ENCODE measurements around the gene EFHC1. TPM values are rescaled to one million over a fixed set of nuclear protein-coding genes. Genes with fewer than 3 reads are reported as not detected.

Gene EFHC1
- total RNA-seq, 1 experiment from 2014 or later, result 24.6 TPM

DNA sequence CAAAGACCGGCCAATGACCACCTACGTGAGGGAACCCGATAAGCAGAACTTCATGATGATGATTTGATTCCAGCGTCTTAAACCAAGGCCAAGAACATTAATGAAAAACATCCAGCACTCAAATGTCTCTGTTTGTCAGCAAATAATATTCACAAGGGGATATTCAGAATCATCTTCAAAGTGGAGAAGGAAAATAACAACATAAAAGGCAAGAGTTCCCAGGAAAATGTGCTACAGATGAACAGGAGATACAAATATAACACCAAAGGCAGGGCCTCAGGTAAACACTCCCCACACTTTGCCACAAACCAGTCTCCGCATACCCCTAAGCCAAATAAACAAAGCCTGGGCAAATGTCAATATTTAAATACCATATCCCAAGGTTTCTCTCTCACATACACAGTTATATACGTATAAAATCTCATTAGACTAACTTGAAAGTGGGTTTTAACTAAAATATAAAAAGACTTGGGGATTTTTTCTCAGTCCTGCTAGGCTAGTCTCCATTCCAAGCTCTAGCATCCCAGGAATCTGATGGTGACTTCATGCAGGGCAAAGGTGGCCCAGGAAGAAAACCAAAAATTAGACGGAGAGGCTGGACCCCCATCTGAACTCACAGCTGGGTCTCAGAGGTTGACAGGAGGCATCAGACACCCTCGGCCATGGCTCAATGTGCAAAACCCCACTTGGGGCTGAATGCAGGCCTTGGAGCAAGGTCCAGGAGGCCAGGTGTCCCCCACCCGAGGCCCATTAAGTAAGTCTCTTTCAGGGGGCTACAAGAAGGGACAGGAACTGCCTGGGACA, 124.7 kb downstream of the EFHC1 start:
- ATAC-seq, result peak; percentile 30; the same call in 1 of the 2 replicates
- TF ChIP-seq, protein P1, sequence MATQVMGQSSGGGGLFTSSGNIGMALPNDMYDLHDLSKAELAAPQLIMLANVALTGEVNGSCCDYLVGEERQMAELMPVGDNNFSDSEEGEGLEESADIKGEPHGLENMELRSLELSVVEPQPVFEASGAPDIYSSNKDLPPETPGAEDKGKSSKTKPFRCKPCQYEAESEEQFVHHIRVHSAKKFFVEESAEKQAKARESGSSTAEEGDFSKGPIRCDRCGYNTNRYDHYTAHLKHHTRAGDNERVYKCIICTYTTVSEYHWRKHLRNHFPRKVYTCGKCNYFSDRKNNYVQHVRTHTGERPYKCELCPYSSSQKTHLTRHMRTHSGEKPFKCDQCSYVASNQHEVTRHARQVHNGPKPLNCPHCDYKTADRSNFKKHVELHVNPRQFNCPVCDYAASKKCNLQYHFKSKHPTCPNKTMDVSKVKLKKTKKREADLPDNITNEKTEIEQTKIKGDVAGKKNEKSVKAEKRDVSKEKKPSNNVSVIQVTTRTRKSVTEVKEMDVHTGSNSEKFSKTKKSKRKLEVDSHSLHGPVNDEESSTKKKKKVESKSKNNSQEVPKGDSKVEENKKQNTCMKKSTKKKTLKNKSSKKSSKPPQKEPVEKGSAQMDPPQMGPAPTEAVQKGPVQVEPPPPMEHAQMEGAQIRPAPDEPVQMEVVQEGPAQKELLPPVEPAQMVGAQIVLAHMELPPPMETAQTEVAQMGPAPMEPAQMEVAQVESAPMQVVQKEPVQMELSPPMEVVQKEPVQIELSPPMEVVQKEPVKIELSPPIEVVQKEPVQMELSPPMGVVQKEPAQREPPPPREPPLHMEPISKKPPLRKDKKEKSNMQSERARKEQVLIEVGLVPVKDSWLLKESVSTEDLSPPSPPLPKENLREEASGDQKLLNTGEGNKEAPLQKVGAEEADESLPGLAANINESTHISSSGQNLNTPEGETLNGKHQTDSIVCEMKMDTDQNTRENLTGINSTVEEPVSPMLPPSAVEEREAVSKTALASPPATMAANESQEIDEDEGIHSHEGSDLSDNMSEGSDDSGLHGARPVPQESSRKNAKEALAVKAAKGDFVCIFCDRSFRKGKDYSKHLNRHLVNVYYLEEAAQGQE (IDR thresholded peaks at IDR 0.05; ENCODE audit: insufficient read depth in 1 of 2, low read depth in 2 of 2, low read length in 1 of 2), result no peak
- TF ChIP-seq, protein P2, sequence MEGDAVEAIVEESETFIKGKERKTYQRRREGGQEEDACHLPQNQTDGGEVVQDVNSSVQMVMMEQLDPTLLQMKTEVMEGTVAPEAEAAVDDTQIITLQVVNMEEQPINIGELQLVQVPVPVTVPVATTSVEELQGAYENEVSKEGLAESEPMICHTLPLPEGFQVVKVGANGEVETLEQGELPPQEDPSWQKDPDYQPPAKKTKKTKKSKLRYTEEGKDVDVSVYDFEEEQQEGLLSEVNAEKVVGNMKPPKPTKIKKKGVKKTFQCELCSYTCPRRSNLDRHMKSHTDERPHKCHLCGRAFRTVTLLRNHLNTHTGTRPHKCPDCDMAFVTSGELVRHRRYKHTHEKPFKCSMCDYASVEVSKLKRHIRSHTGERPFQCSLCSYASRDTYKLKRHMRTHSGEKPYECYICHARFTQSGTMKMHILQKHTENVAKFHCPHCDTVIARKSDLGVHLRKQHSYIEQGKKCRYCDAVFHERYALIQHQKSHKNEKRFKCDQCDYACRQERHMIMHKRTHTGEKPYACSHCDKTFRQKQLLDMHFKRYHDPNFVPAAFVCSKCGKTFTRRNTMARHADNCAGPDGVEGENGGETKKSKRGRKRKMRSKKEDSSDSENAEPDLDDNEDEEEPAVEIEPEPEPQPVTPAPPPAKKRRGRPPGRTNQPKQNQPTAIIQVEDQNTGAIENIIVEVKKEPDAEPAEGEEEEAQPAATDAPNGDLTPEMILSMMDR (IDR thresholded peaks at IDR 0.05), result no peak
- no peak for TF ChIP-seq SIN3A (IDR thresholded peaks at IDR 0.05; ENCODE audit: borderline replicate concordance, insufficient read depth, low read depth, low read length)
- TF ChIP-seq POLR2AphosphoS5 (IDR thresholded peaks at IDR 0.05; ENCODE audit: low read depth, low read length), result no peak
- TF ChIP-seq TCF7L2 (IDR thresholded peaks at IDR 0.05; ENCODE audit: low read depth, low read length), result no peak
- peak overlapping the region; percentile 96 for H3K27ac ChIP-seq (ENCODE audit: low read length)
- in situ Hi-C loops (cut with HindIII; ENCODE audit: low pct_unique_long_range_greater_than_20kb, low sequenced_read_pairs), result no loop called here
- DNase-seq (ENCODE audit: low read depth, low spot score), result no peak
- no peaks in the 10 kb centered on the region for H3K27me3 ChIP-seq (ENCODE audit: control insufficient read depth, insufficient read depth, low read length)
- no TSS peak for BruUV-seq (replicated peaks)
- peaks cover 97% of the 10 kb centered on the region for H3K4me1 ChIP-seq (ENCODE audit: control insufficient read depth, insufficient read depth, low read length)
- no peaks in the 10 kb centered on the region for H3K36me3 ChIP-seq (ENCODE audit: control insufficient read depth, insufficient read depth, low read length)
- peak overlapping the region in 1 of 2 experiments; percentile 25; a peak in 2 of 4 replicates for H3K4me3 ChIP-seq (ENCODE audit: low read depth in 2 of 2, low read length in 2 of 2)
- intact Hi-C loops (cut with micrococcal nuclease; ENCODE audit: unreplicated experiment), result no loop called here
- no peaks in the 10 kb centered on the region for H3K9me3 ChIP-seq (ENCODE audit: control insufficient read depth, insufficient read depth, low read depth, low read length)
- CTCF ChIA-PET, result no interaction called here
- POLR2A ChIA-PET, result no interaction called here

DNA sequence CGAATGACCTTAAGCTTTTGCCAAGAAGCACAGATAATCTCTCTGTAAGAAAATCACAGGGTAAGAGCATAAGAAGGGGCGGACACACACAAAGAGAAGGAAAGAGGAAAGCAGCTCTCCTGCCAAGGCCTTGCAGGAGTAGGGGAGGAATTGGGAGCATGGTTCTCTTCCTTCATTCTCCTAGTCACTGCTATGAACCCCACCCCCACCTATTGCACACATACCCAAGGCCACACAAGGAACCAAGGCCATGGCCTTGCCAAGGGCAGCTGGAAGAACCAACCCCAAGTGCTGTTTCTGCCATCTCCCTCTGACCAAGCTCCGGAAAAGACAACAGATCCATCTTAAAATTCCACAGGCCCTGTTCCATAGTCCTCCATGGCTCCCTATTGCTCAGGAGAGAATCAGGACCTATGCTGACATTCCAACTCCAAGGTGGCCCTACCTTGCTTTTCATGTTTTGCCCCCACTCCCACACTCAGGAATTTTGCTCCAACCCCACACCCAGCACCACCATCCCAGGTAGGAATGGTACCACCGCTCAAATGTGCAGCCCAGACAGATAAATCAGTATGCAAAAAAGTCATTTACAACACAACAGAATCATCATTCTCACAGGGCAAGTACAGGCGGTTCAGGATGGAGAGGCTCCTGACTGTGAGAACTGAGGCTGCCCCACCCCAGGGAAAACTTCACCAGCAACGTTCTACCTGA, 125.4 kb downstream of the EFHC1 start:
- H3K36me3 ChIP-seq (ENCODE audit: control insufficient read depth, insufficient read depth, low read length), result no peaks in the 10 kb centered on the region
- intact Hi-C loops (cut with micrococcal nuclease; ENCODE audit: unreplicated experiment) (no loop called here), in situ Hi-C loops (cut with HindIII; ENCODE audit: low pct_unique_long_range_greater_than_20kb, low sequenced_read_pairs) (no loop called here)
- H3K4me3 ChIP-seq (ENCODE audit: low read depth in 2 of 2, low read length in 2 of 2), result no peak overlapping the region
- ATAC-seq, result no peak
- H3K4me1 ChIP-seq (ENCODE audit: control insufficient read depth, insufficient read depth, low read length), result peaks cover 97% of the 10 kb centered on the region
- TF ChIP-seq, protein P2 (IDR thresholded peaks at IDR 0.05), result no peak
- TF ChIP-seq, protein P1 (IDR thresholded peaks at IDR 0.05; ENCODE audit: insufficient read depth in 1 of 2, low read depth in 2 of 2, low read length in 1 of 2), result no peak
- TF ChIP-seq TCF7L2 (IDR thresholded peaks at IDR 0.05; ENCODE audit: low read depth, low read length) (no peak), POLR2AphosphoS5 (IDR thresholded peaks at IDR 0.05; ENCODE audit: low read depth, low read length) (no peak), SIN3A (IDR thresholded peaks at IDR 0.05; ENCODE audit: borderline replicate concordance, insufficient read depth, low read depth, low read length) (no peak)
- CTCF ChIA-PET, result no interaction called here
- POLR2A ChIA-PET, result no interaction called here
- no peak for DNase-seq (ENCODE audit: low read depth, low spot score)
- no TSS peak for BruUV-seq (replicated peaks)
- no peaks in the 10 kb centered on the region for H3K27me3 ChIP-seq (ENCODE audit: control insufficient read depth, insufficient read depth, low read length)
- no peaks in the 10 kb centered on the region for H3K9me3 ChIP-seq (ENCODE audit: control insufficient read depth, insufficient read depth, low read depth, low read length)
- H3K27ac ChIP-seq (ENCODE audit: low read length), result peak overlapping the region; percentile 96

Data from Panc1 (cell line).